ENCODE measurements around the gene ARSD.
"Not testable (repeated sequence)": the region's sequence is repeated elsewhere in the genome, so short reads cannot be mapped to it uniquely, and the experiment has no call there.

The ARSD gene

DNA sequence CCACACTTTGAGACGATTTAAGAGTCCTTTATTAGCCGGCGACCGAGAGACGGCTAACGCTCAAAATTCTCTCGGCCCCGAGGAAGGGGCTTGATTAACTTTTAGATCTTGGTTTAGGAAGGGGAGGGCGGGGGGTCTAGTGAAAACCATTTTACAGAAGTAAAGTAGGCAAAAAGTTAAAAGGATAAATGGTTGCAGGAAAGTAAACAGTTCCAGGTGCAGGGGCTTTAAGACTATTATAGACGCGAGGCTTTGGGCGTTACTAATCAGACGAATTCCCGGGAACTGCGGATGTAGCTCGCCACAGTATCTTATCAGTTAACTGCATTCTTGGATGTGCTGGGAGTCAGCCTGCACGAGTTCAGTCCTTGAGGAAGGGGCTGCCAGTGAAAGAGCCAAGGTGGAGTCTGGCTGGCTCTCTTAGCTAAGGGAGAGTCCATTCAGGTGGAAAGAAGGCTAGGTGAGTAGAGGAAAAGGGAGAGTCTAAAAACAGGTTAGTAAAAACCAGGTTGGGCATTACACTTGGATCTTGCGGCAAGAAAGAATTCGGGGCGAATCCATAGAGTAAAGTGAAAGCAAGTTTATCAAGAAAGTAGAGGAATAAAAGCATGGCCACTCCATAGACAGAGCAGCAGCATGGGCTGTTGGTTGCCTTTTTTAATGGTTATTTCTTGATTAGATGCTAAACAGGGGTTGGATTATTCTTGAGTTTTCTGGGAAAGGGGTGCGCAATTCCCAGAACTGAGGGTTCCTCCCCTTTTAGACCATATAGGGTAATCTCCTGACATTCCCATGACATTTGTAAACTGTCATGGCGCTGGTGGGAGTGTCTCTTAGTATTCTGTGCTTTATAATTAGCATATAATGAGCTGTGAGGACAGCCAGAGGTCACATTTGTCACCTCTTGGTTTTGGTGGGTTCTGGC is 38.3 kb downstream of the ARSD start:
- not testable (repeated sequence) for DNase-seq

GRCh38 chrX:2889706-2890490 is 39.2 kb downstream of the ARSD start:
- not testable (repeated sequence) for DNase-seq

DNA sequence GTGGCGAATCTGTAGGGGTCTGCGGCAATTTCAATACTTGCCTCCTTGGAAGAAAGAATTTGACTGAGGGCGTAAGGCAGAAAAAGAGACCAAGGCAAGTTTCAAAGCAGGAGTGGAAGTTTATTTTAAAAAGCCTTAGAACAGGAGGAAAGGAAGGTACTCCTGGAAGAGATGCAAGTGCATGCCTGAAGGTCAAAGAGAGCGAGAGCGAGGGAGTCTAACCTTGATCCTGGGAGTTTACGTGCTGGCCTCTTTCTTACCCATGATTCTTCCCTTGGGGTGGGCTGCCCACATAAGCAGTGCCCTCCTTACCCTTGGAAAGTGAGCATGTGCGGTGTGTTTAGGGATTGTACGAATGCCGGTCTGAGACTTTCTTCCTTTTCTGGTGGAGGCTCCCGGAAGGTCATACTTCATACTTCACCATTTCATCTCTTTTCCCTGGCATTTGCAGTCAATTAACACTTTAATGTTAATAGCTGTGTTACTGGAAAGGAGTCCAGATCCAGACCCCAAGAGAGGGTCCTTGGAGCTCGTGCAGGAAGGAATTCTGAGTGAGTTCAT is 40.0 kb downstream of the ARSD start:
- DNase-seq: no peak

DNA sequence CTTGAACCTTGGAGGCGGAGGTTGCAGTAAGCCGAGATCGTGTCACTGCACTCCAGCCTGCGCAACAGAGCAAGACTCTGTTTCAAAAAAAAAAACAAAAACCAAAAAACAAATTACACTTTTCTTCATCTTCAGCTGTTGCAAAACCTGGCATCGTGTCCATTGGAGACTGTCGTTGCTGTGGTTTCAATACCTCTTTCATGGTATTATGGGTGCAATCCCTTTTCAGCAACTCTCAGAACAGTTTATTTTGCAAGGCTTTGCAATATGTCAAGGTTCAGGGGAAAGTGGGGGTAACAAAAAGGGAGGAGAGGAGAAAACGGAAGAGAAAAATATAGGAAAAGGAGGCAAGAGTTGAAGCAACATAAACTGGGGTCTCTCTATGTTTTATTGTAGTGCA is 40.8 kb downstream of the ARSD start:
- DNase-seq: no peak

DNA sequence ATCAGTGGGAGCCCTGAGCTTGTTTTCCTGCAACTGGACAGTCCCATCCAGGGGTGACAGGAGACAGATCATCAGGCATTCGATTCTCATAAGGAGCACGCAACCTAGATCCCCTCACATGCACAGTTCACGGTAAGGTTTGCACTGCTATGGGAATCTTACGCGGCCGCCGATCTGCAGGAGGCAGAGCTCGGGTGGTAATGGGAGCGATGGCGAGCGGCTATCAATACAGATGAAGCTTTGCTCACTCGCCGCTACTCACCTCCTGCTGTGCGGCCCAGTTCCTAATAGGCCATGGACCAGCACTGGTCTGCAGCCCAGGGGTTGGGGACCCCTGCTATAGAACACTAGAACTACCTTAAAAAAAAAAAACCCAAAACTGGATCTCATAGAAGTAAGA is 45.4 kb downstream of the ARSD start:
- DNase-seq: no peak

DNA sequence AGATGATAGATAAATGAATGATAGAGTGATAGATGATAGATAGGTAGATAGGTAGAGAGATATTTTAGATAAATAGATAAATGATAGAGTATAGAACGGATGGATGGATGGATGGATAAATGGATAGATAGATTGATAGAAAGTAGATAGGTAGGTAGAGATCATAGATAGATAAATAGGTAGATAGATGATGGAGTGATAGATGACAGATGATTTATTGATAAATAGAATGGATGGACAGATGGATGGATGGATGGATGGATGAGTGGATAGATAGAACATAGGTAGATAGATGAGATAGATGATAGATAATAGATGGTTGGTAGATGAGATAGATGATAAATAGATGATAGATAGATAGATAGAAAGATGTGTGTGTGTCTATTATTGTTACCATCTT is 49.5 kb downstream of the ARSD start:
- no peak for DNase-seq

- no peak for DNase-seq
These were observed 50.6 kb downstream of the ARSD start for GRCh38 chrX:2878563-2878962.

DNA sequence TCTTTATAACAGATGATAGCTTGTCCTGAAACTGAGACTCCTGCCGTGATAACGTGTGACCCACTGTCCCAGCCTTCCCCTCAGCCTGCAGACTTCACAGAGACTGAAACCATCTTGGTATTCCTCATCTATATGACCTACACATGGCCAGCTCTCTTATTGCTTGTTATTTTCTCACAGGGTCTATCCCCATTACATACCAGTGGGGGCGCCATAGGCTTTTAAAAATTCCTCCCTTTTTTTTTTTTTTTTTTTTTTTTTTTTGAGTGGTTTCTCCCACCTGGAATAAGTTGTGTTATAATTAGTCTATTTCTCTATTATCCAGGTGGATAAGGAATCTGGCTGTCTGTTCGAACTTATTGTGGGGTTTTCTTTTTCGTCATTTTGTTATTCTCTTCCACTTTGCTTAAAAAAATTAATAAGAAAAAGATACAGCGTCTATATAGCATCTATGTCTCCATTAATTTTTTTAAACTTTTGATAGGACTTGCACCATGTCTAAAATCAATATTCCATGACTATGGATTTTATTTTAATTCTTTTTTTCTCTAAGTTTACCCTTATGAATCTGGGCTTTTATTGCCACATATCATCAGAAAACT is 53.2 kb downstream of the ARSD start:
- DNase-seq: no peak

- no peak for DNase-seq
These were observed 54.0 kb downstream of the ARSD start for GRCh38 chrX:2875136-2875481.

- DNase-seq: no peak
These were observed 54.7 kb downstream of the ARSD start for GRCh38 chrX:2874222-2875135.

DNA sequence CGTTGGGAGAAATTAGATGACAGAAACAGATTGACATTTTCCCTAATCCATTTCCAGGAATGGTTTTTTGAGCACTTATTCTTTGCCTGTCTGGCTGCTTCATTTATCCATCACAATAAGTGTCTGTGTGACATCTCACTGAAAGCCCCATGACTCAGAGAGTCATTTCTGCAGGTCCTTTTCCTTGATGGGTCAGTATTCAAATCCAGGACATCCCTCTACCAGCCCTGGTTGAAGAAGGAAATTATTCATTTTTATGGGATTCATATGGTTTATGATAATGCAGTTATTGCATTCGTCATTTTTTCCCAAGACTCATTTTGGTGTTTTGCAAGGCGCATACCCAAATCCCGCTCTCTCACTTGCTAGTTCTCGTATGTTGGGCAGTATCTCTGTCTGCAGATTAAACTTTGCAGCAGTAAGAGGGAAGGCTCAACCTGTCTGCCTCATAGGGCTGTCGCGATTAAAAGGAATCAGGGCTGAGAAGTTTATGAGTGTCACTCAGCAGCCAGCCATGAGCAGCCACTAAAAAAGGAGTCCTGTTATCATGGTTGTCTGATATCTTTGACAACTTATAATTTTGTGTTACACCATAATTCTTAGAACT is 56.4 kb downstream of the ARSD start:
- DNase-seq: no peak

DNA sequence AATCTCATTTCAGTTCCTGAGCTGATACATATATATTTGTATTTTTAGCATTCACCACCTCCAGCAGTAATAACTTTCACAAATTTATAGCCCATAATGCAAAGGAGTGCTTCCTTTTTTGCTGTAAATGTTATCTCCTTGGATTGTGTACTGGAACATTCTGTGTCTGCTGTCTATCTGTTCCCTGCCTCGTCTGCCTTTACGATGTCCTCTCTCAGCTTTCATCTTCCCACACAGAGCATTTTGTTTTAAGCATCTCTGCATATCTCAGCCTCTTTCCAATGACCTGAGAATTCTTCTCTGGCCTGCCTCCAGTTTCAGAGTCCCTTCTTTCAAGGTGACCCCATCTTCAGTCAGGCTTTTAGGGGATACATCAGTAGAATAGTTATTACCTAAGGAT is 57.3 kb downstream of the ARSD start:
- DNase-seq: no peak

DNA sequence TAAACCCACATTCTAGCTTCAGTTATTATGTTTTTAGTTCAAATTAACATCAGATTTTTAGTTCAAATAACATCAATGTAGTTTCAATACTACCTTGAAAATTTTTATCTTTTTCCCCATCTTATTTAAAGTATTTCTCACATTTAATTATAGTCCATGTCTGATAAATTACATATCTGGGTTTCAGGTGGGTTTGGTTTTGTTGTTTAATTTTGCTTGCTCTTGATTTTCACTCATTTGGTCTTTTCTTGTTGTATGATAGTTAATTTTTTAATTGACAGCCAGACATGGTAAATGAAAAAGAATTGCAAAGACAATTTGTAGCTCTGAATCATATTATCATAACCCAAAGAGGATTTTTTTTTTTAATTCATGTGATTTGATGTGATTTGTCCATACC is 58.5 kb downstream of the ARSD start:
- DNase-seq: no peak

DNA sequence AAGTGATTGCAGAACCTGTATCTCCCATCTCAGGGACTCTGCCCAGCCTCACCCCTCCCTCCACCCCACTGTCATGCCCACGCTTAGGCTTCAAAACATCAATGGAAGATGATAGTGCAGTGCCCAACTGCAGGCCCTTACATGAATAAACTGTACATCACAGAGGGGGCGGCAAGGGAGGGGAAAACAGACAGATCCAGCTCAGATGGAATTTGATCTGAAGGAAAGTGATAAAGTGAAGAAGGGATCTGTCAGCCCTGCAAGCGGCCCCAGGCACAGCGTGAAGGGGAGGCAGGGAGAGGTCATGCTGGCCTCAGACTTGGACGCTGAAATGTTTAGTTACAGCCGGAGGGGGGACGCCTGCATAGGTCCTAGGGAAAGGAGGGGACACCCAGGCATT is 61.9 kb downstream of the ARSD start:
- no peak for DNase-seq

GRCh38 chrX:2863646-2864045 is 65.5 kb downstream of the ARSD start:
- DNase-seq: no peak

DNA sequence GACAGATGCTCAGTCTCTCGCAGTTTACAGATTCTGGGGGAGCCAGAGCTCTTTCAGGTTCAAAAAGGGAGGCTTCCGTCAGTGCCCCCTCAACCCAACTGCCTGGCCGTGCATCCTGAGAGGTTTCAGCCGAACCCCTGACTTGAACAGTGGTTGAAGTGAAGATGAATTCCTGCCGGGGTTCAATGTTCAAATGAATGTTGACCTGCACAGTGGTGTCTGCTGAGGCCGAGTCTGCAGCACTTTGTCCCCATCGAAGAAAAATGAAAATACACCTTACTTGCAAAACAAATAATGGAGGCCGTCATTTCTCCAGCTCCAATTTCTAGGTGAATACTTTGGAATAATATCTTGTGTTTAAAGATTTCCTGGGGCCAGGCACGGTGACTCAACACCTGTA is 66.7 kb downstream of the ARSD start:
- DNase-seq: no peak

DNA sequence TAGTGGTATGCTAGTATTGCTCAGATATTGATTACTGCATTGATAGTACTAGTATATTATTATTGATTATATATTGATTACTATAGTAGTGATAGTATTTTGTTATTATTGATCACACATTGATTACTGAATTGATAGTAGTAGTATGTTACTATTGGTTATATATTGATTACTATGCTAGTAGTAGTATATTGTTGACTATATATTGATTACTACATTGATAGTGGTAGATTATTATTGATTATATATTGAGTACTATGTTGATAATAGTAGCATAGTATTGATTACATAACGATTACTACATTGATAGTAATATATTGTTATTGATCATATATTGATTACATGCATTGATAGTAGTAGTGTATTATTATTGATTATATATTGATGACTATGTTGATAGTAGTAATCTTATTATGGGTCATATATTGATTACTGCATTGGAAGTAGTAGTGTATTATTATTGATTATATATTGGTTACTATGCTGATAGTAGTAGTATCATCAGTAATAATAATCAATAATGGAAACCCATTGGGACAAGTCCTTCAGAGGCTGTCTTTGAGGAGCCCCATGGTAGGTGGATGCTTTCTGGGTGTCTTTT is 69.8 kb downstream of the ARSD start:
- no peak for DNase-seq

GRCh38 chrX:2857566-2857965 is 71.6 kb downstream of the ARSD start:
- DNase-seq: no peak

DNA sequence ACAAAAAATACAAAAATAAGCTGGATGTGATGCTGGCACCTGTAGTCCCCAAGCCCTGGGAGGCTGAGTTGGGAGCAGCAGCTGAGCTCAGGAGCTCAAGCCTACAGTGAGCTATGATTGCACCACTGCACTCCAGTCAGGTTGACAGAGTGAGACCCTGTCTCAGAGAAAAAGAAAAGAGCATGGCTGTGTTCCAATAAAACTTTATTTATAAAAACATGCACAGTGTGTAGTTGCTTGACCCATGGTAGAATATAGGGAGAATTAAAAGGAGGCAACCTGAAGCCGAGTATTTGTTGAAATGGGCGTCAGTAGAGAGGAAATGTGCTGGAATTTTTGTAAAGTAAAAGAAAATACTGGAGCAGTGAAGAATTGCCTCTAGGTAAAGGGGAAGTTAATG is 73.4 kb downstream of the ARSD start:
- no peak for DNase-seq

DNA sequence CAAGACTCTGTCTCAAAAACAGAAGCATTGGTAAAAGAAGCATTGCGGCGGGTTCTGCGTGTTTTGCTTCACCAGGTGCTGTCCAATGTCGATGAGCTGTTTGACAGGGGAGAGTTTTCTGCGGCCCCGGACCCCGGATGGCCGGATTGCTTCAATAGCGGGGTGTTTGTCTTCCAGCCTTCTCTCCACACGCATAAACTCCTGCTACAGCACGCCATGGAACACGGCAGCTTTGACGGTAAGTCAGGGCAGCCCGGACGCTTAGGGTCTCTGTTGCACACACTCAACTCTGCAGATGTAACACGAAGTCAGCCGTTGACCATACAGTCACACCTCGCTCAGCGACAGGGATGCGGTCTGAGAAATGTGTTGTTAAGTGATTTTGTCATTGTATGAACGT is 74.2 kb downstream of the ARSD start:
- DNase-seq: no peak
